Fibroblast of the aortic adventitia (primary cell): ENCODE measurements around the gene OSBPL1A. TPM values are rescaled to one million over a fixed set of nuclear protein-coding genes. Genes with fewer than 3 reads are reported as not detected.

Source experiments
- DNase-seq: peaks from one replicate; pipeline ENCODE4 v3.0.0-alpha.2; 2010; ENCODE audit warnings: low read depth
- H3K4me3 ChIP-seq: 2 replicates; pipeline ENCODE4 v1.5.1; 2011; ENCODE audit warnings: low read depth, mild to moderate bottlenecking, control low read depth, low read length, moderate library complexity
- total RNA-seq: library from RNA; depleted of rRNA; stranded (reverse); fragments of >200 nt; gene quantifications from 2 replicates; pipeline ENCODE4 v1.2.3, GENCODE V29; 2012; ENCODE audit warnings: low replicate concordance
- TF ChIP-seq, protein P1 (sequence below): IDR thresholded peaks from 2 replicates; pipeline ENCODE4 v1.5.1; 2011; ENCODE audit warnings: mild to moderate bottlenecking, low read length, control low read depth, inconsistent platforms; ENCODE audit not compliant: insufficient read depth

Gene OSBPL1A
- total RNA-seq, 1 donor: 80.4 TPM

DNA sequence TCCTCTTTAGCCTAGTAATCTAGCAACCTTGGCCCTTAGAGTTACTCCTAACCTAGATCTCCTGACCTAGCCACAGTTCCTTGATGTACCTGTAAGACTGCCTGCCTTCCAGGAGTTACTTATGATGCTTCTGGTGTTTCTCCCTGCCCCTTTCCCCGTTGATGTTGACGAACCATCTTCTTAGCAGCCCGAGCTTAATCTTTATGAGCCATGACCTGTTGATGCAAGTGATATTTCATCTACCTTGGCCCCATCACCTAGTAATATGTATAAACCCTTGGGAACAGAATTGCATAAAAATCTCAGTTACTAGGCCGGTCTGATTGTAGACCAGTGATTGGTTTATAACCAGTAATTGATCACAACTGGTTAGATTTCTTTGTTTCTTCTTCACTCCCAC, 31.6 kb upstream of the OSBPL1A start:
- TF ChIP-seq, protein P1, sequence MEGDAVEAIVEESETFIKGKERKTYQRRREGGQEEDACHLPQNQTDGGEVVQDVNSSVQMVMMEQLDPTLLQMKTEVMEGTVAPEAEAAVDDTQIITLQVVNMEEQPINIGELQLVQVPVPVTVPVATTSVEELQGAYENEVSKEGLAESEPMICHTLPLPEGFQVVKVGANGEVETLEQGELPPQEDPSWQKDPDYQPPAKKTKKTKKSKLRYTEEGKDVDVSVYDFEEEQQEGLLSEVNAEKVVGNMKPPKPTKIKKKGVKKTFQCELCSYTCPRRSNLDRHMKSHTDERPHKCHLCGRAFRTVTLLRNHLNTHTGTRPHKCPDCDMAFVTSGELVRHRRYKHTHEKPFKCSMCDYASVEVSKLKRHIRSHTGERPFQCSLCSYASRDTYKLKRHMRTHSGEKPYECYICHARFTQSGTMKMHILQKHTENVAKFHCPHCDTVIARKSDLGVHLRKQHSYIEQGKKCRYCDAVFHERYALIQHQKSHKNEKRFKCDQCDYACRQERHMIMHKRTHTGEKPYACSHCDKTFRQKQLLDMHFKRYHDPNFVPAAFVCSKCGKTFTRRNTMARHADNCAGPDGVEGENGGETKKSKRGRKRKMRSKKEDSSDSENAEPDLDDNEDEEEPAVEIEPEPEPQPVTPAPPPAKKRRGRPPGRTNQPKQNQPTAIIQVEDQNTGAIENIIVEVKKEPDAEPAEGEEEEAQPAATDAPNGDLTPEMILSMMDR: no peak
- H3K4me3 ChIP-seq: no peak overlapping the region
- DNase-seq: no peak

DNA sequence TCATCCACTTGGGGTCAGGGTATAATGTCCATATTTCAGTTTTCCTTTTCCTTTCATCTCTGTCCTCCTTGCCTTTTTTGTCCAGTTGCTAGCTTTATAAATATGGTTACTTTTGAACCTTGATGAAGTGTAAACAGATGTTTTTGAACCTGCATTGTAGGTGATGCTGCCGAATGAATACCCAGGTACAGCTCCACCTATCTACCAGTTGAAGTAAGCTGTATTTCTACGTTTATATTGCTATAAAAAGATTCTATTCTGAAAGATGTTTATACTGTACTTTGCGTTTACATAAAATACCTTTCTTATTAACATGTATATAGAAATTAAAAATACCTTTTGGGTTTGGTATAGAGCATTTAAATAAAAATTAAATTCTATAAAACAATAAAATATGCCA, 31.1 kb upstream of the OSBPL1A start:
- no peak for DNase-seq
- TF ChIP-seq, protein P1: no peak
- no peak overlapping the region for H3K4me3 ChIP-seq

DNA sequence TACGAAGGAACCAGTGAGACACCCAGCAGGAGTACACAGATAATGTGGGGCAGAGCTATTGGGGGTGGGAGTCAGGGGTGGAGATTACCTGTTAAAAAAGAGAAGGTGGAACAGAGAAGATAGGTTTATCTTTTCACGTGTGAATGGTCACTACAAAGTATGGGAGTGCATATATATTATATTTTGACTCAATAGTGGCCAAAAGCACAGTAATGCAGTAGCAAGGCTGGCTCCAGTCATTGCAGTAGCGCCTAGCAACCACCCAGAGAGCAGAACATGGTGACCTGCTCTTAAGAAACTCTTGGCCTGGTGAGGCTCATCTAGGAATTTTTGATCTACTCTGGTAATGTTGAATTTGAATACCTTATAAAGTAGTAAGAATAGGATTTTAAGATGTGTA, 29.9 kb upstream of the OSBPL1A start:
- DNase-seq: peak; percentile 11
- TF ChIP-seq, protein P1: no peak

DNA sequence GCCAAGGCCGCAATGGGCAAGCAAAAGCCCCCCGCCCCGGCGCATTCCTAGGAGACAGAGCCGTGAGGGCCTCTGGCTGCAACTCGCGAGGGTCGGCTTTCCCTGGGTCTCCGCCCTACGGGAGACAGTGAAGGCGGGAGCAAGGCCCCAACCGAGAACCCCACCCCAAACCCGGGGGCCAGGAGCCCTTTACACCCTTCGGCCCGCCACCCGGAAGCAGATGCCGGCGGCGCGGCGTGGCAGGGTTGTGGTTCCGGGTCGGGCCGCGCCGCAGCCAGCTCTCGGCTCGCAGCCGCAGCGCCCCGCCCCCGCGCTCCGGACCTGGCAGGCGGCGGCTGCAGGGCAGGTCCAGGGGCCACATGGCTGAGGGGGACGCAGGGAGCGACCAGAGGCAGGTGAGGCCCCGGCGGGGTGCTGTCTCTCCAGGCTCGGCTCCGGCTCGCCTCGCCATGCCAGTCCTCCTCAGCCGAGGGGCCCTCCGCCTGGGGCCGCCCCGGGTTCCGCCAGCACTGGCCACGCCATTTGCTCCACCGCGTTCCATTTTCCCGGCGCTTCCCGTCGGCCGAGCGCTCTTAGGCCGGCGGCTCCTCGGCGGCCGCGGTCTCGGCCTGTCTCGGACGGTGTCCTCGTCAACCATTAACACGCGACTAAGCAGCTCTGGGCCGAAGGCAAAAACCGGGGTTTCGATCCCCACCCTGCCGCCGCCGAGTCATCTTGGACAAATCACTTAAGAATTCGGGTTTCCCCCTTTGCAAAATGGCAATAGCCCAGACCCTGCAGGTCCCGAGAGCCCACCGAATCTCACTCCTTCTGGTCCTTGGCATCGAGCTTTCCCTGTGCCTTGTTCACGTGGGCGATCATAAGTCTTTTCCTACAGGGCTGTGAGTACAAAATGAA, 29.0 kb upstream of the OSBPL1A start, which contains the start of gene IMPACT:
IMPACT (plus strand) TSS at position 273 of the 897 bp plus-strand sequence; CDS start at position 360, 87 bp downstream.
- H3K4me3 ChIP-seq: peak within 1 kb of the TSS; percentile 77
- TF ChIP-seq, protein P1: no peak
- peak; percentile 71 for DNase-seq

More for the DNA sequence above, 29.9 kb upstream of the OSBPL1A start:
- peak overlapping the region; percentile 77 for H3K4me3 ChIP-seq

DNA sequence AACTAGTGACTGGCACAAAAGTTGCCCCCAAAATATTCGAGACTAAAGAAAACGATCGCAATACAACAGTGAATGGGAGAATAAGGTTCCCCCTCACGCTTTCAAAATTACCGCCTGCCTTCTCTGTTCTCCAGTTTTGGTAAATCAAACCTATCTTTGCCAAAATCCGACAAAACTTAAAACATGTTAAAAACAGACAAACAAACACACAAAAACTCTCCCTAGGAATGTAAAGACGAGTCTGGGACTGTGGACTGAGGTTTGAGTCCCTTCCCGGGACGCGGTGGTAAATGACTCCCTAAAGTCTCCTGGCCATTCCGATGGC, 28.4 kb upstream of the OSBPL1A start:
- DNase-seq: no peak
- H3K4me3 ChIP-seq: peak overlapping the region; percentile 77
- TF ChIP-seq, protein P1: no peak

DNA sequence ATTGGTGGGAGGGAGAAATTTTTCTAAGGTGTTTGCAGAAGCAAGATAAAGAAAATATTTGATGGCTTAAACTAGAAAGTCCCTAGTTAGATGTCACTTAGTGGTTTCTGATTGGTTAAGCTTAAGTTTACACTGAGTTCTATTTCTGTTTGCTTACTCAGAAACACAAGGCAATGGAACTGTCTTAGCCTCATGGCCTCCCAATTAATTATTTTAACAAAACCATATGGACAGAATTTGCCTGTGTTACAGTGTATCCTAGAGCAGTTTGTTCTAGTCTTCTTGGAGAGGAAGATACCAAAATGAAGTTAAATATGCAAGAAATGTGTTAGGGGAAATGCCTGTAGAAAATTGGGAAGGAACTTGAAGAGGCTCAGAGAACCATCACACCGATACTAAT, 24.2 kb upstream of the OSBPL1A start:
- DNase-seq: no peak

More for the DNA sequence above, 24.2 kb upstream of the OSBPL1A start:
- TF ChIP-seq, protein P1: no peak
- no peak overlapping the region for H3K4me3 ChIP-seq
